ENCODE data around the gene HS1BP3.

Gene HS1BP3

GRCh38 chr2:20674974-20675679 is 24.2 kb upstream of the HS1BP3 start:
- no peak for DNase-seq

DNA sequence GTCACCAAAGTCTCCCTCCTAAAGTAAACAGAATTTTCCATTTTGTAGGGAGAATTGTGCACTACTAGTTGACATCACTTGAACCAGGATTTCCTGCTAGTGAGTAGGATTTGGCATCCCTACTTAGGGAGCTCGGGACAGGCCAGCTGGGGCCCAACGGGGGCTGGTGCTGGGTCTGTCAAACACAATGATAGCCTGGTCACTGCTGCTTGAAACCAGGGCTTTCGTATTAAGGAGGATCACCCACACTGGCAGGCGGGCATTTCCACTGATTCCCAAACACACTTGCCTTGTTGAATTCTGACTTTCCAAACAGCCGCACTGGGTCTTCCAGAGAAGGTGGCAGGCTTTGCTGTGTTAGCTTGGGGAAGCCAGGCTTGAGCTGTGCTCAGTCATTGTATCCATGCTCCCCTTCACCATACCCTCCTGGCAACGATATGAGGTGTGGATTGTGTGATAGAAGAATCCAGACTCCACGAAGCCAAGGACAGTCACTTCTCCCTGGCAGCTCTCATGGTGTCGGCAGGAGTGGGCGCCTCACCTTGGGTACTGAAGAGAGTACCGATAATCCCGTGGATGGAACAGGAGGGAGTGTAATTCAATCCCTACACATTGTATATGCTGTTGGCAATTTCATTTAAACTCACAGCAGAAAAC is 23.5 kb upstream of the HS1BP3 start:
- DNase-seq = no peak

DNA sequence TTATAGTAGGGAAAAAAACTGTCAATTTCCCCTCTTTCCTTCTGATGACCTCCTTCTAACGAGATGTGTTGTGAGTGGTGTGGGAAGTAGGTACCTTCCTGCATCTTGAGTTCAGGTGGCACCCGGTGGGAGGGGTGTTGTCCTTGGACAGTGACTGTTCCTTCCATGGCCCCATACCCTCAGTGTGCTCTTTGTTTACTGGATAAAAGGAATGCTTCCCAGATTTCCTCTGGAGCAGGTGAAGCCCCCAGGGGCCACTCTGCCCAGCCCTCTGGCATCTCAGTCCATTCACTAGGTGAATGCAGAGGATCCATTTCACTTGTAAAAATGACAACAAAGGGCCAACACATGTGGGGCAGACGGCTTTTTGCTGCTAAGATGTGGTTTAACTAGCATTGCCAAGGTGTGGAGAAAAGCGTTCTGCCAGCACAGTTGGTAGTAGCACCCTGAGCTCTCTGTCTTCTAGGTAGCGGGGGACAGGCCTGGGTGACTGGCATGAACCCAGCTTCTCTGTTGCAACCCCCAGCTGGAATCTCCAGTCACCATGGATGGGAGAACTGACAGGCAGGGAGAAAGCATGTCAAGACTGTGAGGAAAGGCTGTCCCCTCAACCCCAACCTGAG is 22.9 kb upstream of the HS1BP3 start:
- DNase-seq = no peak

DNA sequence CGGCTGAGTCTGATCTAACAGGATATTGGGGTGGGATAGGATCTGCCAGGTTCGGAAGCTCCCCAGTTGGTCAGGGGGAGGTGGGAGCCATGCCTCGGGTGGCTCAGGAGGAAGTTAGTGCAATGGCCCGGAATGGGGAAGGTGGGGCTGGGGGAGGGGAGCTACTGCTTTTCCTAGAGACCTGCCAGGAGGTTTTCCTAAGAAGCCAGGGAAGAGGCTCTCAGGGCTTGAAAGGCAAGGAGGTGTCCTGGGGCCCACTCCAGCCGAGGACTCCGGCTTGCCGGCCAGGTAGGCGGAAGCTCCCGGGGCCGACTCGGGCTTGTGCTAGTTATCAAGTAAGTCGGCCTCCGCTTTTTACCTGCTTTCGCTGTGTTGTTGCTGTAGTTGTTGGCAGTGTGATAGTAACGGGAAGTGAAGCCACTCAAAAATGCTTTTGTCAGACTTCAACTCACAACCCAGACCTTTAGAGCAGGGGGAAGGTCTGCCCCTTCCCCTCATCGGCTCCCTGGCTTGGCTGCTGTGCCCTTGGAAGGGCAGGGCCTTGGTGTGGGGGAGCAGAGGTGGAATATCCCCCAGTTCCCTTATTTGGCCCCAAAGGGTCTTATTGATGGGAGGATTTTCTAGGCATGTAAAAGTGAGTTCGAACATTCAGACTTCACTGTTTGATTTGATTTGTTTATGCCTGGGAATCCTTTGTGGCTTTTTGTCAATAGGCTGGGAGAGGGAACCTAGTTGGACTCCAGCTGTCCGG is 21.5 kb upstream of the HS1BP3 start:
- no peak for DNase-seq

- DNase-seq = no peak
Observed at GRCh38 chr2:20671736-20672080, 20.8 kb upstream of the HS1BP3 start.

DNA sequence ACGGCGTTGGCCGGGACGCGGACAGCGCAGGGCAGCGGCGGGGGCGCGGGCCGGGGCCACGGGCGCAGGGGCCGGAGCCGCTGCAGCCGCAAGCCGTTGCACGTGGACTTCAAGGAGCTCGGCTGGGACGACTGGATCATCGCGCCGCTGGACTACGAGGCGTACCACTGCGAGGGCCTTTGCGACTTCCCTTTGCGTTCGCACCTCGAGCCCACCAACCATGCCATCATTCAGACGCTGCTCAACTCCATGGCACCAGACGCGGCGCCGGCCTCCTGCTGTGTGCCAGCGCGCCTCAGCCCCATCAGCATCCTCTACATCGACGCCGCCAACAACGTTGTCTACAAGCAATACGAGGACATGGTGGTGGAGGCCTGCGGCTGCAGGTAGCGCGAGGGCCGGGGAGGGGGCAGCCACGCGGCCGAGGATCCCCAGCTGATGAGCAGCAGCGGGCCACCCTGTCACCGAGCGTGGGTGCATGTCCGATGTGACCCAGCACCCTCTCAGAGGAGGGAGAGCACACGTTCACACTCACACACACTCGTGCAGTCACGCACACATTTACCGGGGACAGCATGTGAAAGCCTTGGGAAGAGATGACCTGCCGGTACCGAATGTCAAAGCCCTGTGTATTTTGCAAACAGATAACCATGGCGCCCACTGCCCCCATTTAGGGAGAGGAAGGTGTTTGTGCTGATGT is 20.3 kb upstream of the HS1BP3 start:
- DNase-seq = no peak

GRCh38 chr2:20670315-20671035 is 19.6 kb upstream of the HS1BP3 start:
- DNase-seq = no peak

GRCh38 chr2:20669562-20670314 is 18.8 kb upstream of the HS1BP3 start:
- no peak for DNase-seq

DNA sequence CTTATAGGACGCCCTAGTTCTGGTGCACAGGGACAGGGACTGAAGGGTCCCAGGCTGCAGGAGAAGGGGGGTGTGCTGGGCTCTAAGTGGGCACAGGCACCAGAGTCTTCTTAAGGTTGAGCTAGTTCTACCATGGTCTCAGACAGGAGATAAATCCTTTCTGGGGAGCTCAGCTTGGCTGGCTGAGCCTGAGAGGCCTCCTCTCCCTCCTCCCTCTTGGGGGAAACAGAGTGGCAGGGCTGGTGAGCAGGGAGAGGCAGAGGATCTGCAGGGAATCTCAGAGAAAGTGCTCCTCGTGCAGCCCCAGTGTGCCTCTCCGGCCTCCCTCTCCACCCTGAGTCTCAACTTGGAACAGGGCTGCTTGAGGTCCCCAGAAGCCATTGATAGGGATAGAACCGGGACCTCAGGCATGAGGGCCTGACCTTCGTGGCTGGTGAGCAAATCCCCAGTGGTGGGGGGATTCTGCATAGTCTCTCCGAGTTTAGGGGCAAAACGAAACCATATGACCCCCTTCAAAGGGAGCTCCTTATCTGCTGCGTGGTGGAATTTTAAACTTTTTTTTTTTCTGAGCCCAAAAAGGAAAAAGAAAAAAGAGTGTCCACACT is 18.1 kb upstream of the HS1BP3 start:
- DNase-seq = no peak

DNA sequence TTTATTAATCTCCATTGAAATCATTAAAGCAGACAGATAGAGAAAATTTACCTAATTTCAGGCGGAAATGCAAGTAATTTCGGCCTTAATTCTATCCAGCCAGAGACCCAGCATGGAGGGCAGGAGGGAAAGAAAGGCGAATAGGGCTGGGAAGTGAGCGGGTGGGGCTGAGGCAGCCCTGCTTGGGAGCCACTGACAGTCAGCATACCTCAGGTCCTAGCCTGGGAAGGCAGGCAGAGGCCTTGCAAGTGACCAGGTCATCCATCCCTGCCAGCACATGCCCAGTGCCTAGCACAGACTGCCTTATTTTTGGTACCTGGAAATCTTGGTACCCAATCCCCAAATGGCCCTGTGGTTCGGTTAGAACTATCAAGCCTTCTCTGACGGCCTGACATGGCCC is 17.6 kb upstream of the HS1BP3 start:
- DNase-seq = no peak

DNA sequence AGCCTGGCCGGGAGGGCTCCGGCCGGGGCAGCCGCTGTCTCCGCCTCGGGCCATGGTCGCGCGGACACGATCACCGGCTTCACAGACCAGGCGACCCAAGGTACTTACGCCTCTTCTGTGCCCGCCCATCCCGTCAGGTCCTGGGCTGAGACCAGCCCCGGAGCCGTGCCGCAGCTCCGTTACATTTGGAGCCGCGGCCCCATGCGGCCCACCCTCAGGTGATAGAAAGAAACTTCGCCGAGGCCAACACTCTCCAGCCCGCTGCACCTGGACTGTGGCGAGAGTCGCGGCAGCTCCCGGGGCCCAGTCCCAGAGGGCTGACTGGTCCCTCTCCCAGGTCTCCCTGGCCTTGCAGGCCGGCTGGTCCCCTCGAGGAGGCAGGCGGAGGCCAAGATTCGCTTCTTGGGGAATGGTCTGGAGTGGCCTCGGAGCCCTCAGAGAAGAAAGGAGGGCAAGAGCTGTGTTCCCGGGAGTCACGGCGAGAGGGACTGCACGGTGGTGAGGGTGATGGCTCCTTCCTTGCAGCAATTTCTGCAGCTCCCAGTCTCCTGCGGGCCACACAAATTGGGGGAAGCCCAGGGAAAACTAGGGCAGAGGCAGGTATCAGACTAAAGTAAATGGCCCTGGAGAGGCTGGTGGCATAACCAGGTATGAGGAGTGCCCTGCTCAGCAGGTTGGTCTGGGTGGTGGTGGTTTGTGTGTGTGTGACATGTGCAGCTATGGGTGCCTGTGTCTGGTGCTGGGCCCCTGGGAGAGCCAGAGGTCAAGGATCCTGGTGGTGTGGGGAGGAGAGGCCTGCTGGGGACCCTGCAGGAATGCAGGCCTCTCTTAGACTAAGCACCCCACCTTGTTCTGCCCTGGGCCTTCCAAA is 16.9 kb upstream of the HS1BP3 start:
- DNase-seq = no peak

DNA sequence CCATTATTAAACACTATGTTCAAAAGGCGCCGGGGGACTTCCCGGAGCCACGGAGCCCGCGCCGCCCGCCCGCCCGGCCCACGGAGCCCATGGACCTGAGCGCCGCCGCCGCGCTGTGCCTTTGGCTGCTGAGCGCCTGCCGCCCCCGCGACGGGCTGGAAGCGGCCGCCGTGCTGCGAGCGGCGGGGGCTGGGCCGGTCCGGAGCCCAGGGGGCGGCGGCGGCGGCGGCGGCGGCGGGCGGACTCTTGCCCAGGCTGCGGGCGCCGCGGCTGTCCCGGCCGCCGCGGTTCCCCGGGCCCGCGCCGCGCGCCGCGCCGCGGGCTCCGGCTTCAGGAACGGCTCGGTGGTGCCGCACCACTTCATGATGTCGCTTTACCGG is 16.2 kb upstream of the HS1BP3 start:
- DNase-seq = no peak

GRCh38 chr2:20666304-20667150 is 15.6 kb upstream of the HS1BP3 start, which contains the start of gene GDF7:
Gene GDF7 (plus strand): TSS chr2:20667144. CDS start chr2:20667240, 96 bp downstream.
- DNase-seq = peak; percentile 46

- DNase-seq = no peak
Observed at GRCh38 chr2:20666005-20666303, 15.1 kb upstream of the HS1BP3 start.

GRCh38 chr2:20665243-20666004 is 14.5 kb upstream of the HS1BP3 start:
- no peak for DNase-seq

DNA sequence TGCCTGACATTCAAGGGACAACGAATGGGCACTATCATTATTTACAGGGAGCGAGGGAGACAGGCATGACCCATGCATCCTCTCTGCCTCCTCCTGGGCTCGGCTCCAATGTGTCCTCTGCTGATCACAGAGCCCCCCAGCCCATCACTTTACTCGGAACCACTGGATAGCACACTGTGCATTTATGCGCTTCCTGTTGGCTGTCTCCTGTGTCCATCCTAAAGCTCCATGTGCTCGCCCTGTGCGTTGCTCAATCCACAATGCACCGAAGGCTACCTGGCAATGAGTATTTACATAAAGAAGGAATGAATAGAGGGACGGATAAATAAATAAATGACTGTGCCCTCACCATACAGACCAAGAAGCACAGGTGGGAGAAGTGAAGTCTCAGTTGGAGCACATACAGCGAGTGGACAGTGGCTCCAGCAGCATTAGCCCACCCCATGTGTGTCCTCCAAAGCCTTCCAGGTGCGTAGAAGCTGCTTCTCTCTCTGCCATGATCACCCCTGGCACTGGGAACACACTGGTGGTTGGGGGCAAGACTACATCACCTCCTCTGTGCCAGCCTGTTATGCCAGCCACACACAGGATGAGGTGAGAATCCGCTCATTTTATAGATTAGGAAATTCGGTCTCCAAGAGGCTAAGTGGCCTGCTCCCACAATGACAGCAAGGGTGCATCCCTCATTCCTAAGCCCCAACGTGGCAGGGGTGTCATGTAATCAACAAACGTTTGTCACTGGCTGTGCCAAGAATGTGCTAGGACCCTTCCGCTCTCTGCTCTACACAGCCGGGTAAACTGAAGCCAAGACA is 13.7 kb upstream of the HS1BP3 start:
- DNase-seq = no peak

DNA sequence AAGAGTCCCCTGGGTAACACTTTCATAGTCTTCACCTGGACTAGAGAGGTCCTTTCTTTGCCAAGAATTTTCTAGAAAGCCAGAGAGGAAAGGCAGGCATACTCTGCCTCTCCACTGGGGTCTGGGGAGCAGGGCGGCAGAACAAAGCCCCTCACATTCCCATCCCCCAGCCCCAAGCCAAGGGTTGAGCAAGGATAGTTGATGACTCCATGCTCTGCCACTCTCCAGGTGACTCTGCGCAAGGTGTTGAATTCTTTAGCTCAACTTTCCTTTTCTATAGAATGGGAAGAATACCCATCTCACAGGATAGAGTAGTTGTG is 13.1 kb upstream of the HS1BP3 start:
- no peak for DNase-seq
